Activated CD4-positive, alpha-beta T cell treated with anti-CD3 and anti-CD28 coated beads for 4 hours (primary cell): ENCODE results near the gene URAD.

Experiments used
- DNase-seq, 2 donors: peaks; one replicate each; pipeline ENCODE4 v3.0.0-alpha.2; 2020

Gene URAD

GRCh38 chr13:27954406-27954851 is 34.1 kb downstream of the URAD start:
- no peak for DNase-seq

DNA sequence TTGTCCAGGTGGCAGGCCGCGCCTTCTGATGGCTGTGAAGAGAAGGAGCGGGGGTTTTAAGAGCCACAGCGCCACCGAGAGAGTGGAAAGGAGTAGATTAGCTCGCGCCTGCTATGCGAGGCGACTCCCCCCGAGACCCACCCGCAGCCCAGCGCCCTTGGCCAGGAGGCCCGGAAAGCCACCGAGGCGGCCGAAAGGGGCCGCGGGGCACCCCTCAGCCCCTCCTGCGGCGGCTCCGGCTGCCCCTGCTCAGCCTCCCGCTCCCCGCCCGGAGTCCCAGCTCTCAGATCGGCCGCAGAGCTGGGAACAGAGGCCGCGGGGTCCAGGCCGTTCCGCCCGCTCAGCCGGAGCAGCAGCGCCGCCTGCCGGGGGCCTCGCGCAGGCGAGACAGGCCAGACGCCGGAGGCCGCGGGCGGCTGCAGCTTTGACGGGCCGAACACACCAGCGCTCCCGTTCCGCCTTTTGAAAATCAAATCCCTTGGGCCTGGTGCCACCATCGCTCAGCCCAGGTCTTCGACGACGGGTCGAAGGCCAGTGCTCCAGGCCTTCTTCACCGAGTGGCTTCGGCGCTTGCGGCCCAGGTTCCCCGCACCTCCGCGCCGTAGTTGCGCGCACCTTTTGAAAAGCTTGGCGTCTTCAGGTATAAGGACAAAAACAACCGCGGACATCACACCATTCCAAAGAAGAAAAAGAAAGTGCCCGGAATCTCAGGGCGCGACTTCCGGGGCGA is 34.7 kb downstream of the URAD start:
- peak; percentile 42 to 43 for DNase-seq

DNA sequence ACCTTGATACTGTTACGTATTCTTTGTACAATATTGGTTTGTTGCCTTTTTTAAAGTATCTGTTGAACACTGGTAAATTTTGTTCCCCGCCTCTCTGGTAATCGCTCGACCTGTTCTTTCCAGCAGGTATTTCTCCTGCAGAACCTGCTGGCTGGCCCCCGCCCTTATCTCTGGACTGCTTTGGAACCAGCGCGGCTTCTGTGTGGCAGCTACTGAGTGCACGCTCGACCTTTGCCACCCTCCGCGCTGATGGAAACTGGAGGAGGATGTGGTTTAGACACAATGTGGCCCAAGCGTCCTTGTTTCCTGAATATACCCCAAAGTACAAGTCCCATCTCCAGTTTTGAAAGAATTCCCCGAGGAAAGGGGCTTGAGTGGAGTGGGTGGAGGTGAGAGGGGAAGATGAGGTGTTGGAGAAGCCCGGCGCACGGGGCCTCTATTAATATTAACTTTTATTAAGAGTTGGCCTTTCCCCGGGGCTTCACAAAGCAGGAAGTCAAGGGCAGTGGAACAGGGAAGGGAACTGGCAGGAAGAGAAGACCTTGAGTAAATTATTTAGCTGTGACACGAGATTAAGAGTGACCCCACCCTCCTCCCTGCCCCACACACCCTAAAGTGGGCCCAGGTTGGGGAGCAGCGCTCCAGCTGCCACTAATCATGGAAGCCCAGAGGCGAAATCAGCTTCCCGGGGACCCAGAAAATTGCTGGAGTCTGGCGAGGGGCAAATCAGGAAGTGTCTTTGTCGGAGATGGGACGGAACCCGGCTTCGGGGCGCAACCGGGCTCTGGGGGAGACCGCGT is 35.4 kb downstream of the URAD start:
- DNase-seq, result no peak

- no peak for DNase-seq
Observed at GRCh38 chr13:27942972-27943371, 45.5 kb downstream of the URAD start.

- DNase-seq, result no peak
Observed at GRCh38 chr13:27933580-27934328, 54.7 kb downstream of the URAD start.

DNA sequence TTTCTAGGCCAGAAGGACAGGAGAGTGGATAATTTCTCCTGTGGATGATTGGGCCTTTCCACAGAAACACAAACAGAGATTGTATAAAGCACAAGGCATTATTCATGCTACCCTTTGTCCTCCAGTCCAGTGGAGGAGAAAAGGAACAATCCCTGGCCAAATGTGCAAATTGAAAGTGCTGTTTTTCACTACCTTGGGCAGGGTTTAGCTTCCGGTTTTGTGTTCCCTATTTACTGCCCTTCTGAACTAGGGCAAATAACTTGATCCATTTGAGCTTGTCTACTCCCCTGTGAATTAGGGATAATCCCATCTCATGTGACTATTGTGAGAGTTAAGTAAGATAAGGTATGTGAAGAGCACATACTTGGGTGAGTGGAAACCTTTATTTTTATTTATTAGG is 55.4 kb downstream of the URAD start:
- DNase-seq, result no peak

GRCh38 chr13:27929868-27930267 is 58.6 kb downstream of the URAD start:
- DNase-seq, result no peak

GRCh38 chr13:27928805-27929753 is 59.4 kb downstream of the URAD start:
- DNase-seq, result no peak

DNA sequence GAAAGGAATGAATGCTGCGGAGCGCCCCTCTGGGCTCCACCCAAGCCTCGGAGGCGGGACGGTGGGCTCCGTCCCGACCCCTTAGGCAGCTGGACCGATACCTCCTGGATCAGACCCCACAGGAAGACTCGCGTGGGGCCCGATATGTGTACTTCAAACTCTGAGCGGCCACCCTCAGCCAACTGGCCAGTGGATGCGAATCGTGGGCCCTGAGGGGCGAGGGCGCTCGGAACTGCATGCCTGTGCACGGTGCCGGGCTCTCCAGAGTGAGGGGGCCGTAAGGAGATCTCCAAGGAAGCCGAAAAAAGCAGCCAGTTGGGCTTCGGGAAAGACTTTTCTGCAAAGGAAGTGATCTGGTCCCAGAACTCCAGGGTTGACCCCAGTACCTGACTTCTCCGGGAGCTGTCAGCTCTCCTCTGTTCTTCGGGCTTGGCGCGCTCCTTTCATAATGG is 60.1 kb downstream of the URAD start:
- no peak for DNase-seq
